SK-N-SH treated with all-trans-retinoic acid at 6 μM for 48 hours (cell line): ENCODE data around the gene PRDM15.

ENCODE experiments used
- ATAC-seq: fragments of 200-7000 bp; cut with Tn5 transposase; 3 replicates; pipeline ENCODE4 v1.9.1; 2020; ENCODE audit warnings: mild to moderate bottlenecking, moderate library complexity
- ARNTL ChIP-seq: fragments of 450-650 bp; formaldehyde crosslinking; IDR thresholded peaks from 2 replicates; pipeline ENCODE4 v1.5.0; 2020; ENCODE audit warnings: low read depth, mild to moderate bottlenecking, moderate library complexity, borderline replicate concordance
- BACH2 ChIP-seq: fragments of 250-450 bp; sonication (Bioruptor Pico); IDR thresholded peaks from 2 replicates; pipeline ENCODE4 v1.9.0; 2021; ENCODE audit warnings: mild to moderate bottlenecking, borderline replicate concordance
- CREB5 ChIP-seq: fragments of 250-450 bp; sonication (Bioruptor Pico); IDR thresholded peaks from 2 replicates; pipeline ENCODE4 v1.5.1; 2020; ENCODE audit warnings: low read depth, mild to moderate bottlenecking, moderate library complexity
- CSDC2 ChIP-seq: fragments of 250-450 bp; sonication (Bioruptor Pico); IDR thresholded peaks from 2 replicates; pipeline ENCODE4 v1.5.0; 2020; ENCODE audit warnings: mild to moderate bottlenecking, moderate library complexity
- ESRRG ChIP-seq: fragments of 250-450 bp; sonication (Bioruptor Pico); IDR thresholded peaks from 2 replicates; pipeline ENCODE4 v1.6.1; 2021; ENCODE audit warnings: mild to moderate bottlenecking
- GLIS3 ChIP-seq: fragments of 250-450 bp; sonication (Bioruptor Pico); IDR thresholded peaks from 2 replicates; pipeline ENCODE4 v1.5.0; 2020; ENCODE audit warnings: mild to moderate bottlenecking, moderate library complexity
- ISL1 ChIP-seq: fragments of 250-450 bp; sonication (Bioruptor Pico); IDR thresholded peaks from 2 replicates; pipeline ENCODE4 v2.1.2; 2022; ENCODE audit warnings: mild to moderate bottlenecking, moderate library complexity
- OSR1 ChIP-seq: fragments of 250-450 bp; sonication (Bioruptor Pico); IDR thresholded peaks from 2 replicates; pipeline ENCODE4 v1.8.0; 2022; ENCODE audit warnings: moderate library complexity, mild to moderate bottlenecking, inconsistent platforms
- PATZ1 ChIP-seq: fragments of 250-450 bp; sonication (Bioruptor Pico); IDR thresholded peaks from 2 replicates; pipeline ENCODE4 v1.8.0; 2020; ENCODE audit warnings: mild to moderate bottlenecking, moderate library complexity, borderline replicate concordance
- PPARA ChIP-seq: fragments of 250-450 bp; sonication (Bioruptor Pico); IDR thresholded peaks from 2 replicates; pipeline ENCODE4 v1.5.0; 2020; ENCODE audit warnings: mild to moderate bottlenecking, borderline replicate concordance
- RARB ChIP-seq: fragments of 250-450 bp; sonication (Bioruptor Pico); IDR thresholded peaks from 2 replicates; pipeline ENCODE4 v1.8.0; 2021; ENCODE audit warnings: mild to moderate bottlenecking, moderate library complexity
- SNAI2 ChIP-seq: fragments of 250-450 bp; sonication (Bioruptor Pico); IDR thresholded peaks from 2 replicates; pipeline ENCODE4 v1.5.0; 2020; ENCODE audit warnings: mild to moderate bottlenecking, moderate library complexity
- TCF4 ChIP-seq: fragments of 250-450 bp; sonication (Bioruptor Pico); IDR thresholded peaks from 2 replicates; pipeline ENCODE4 v1.8.0; 2021; ENCODE audit warnings: mild to moderate bottlenecking, moderate library complexity, borderline replicate concordance
- TOX ChIP-seq: fragments of 250-450 bp; sonication (Bioruptor Pico); IDR thresholded peaks from 2 replicates; pipeline ENCODE4 v1.8.0; 2021; ENCODE audit warnings: mild to moderate bottlenecking, moderate library complexity, borderline replicate concordance
- ZC3H10 ChIP-seq: fragments of 250-450 bp; sonication (Bioruptor Pico); IDR thresholded peaks from 2 replicates; pipeline ENCODE4 v1.5.1; 2021; ENCODE audit warnings: mild to moderate bottlenecking, moderate library complexity
- ZFP3 ChIP-seq: fragments of 250-450 bp; sonication (Bioruptor Pico); IDR thresholded peaks from 2 replicates; pipeline ENCODE4 v1.5.0; 2020; ENCODE audit warnings: mild to moderate bottlenecking, moderate library complexity
- ZFP30 ChIP-seq: fragments of 450-650 bp; formaldehyde crosslinking; IDR thresholded peaks from 2 replicates; pipeline ENCODE4 v1.5.0; 2022; ENCODE audit warnings: mild to moderate bottlenecking, moderate library complexity
- ZNF565 ChIP-seq: fragments of 450-650 bp; formaldehyde crosslinking; conservative IDR thresholded peaks from 2 replicates; pipeline ENCODE4 v1.5.0; 2020; ENCODE audit warnings: low read depth, mild to moderate bottlenecking, moderate library complexity
- ZNF70 ChIP-seq: fragments of 450-650 bp; formaldehyde crosslinking; IDR thresholded peaks from 2 replicates; pipeline ENCODE4 v1.5.0; 2020; ENCODE audit warnings: mild to moderate bottlenecking, moderate library complexity
- ZNF8 ChIP-seq: fragments of 450-650 bp; formaldehyde crosslinking; IDR thresholded peaks from 2 replicates; pipeline ENCODE4 v1.5.0; 2020; ENCODE audit warnings: mild to moderate bottlenecking, moderate library complexity
- TF ChIP-seq, protein P1 (sequence below): fragments of 250-450 bp; sonication (Bioruptor Pico); IDR thresholded peaks from 2 replicates; pipeline ENCODE4 v1.5.0; 2020; ENCODE audit warnings: mild to moderate bottlenecking, moderate library complexity
- TF ChIP-seq, protein P2 (sequence below): fragments of 250-450 bp; sonication (Bioruptor Pico); IDR thresholded peaks from 2 replicates; pipeline ENCODE4 v1.5.1; 2021; ENCODE audit warnings: mild to moderate bottlenecking, moderate library complexity

Gene PRDM15

DNA sequence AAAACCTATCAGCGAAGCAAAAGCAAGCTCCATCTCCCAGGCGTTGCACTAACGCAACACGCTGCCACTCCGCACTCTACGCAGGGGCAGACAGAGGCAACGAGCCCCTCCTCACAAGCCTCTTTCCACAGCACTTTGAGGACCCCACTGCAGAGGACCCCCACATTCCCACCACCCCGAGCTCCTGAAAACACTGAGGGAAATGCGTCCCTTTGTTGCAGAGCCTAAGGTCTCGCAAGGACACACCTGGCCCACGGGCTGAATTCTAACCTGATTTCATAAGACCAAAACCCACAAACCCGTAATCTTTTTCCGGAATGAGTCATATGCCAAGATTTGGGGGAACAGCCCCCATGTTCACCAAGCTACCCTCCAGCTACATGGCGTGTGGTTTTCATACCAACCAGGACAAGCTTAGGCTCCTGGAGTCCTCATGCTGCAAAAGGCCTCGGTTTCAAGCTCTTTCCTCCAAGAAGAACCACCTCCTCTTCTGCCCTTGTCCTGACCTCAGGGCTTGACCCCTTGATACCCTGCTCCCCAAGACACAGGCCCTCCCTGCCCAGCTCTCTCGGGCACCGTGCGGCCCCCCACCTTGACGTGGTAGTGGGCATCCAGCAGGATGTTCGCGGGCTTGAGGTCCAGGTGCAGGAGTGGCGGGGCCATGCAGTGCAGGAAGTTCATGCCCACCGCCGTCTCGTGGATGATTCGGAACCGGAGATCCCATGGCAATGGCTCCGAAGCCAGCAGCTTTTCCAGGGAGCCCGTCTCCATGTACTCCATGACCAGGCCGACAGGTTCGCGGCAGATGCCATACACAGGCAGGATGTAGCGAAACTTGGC, 123.0 kb downstream of the PRDM15 start:
- TF ChIP-seq ZFP30 (CRISPR knock-in tag) (no peak), ESRRG (CRISPR knock-in tag) (no peak), ZC3H10 (CRISPR knock-in tag) (no peak), ZNF70 (CRISPR knock-in tag) (no peak), RARB (CRISPR knock-in tag) (no peak), OSR1 (CRISPR knock-in tag) (no peak)
- no peak for ATAC-seq

- ATAC-seq = no peak
- TF ChIP-seq SNAI2 (CRISPR knock-in tag) = no peak
Measured at GRCh38 chr21:41755258-41755933, 123.7 kb downstream of the PRDM15 start.

GRCh38 chr21:41754479-41754891, 124.7 kb downstream of the PRDM15 start:
- no peak for ATAC-seq
- no peak for TF ChIP-seq ESRRG (CRISPR knock-in tag)
- no peak for TF ChIP-seq TOX (CRISPR knock-in tag)
- TF ChIP-seq TCF4 (CRISPR knock-in tag) = no peak
- no peak for TF ChIP-seq ZC3H10 (CRISPR knock-in tag)
- no peak for TF ChIP-seq ARNTL (CRISPR knock-in tag)
- no peak for TF ChIP-seq ZFP30 (CRISPR knock-in tag)
- no peak for TF ChIP-seq ISL1 (CRISPR knock-in tag)
- no peak for TF ChIP-seq ZFP3 (CRISPR knock-in tag)
- TF ChIP-seq ZNF70 (CRISPR knock-in tag) = no peak
- TF ChIP-seq OSR1 (CRISPR knock-in tag) = no peak
- no peak for TF ChIP-seq ZNF565 (CRISPR knock-in tag)
- TF ChIP-seq, protein P1, sequence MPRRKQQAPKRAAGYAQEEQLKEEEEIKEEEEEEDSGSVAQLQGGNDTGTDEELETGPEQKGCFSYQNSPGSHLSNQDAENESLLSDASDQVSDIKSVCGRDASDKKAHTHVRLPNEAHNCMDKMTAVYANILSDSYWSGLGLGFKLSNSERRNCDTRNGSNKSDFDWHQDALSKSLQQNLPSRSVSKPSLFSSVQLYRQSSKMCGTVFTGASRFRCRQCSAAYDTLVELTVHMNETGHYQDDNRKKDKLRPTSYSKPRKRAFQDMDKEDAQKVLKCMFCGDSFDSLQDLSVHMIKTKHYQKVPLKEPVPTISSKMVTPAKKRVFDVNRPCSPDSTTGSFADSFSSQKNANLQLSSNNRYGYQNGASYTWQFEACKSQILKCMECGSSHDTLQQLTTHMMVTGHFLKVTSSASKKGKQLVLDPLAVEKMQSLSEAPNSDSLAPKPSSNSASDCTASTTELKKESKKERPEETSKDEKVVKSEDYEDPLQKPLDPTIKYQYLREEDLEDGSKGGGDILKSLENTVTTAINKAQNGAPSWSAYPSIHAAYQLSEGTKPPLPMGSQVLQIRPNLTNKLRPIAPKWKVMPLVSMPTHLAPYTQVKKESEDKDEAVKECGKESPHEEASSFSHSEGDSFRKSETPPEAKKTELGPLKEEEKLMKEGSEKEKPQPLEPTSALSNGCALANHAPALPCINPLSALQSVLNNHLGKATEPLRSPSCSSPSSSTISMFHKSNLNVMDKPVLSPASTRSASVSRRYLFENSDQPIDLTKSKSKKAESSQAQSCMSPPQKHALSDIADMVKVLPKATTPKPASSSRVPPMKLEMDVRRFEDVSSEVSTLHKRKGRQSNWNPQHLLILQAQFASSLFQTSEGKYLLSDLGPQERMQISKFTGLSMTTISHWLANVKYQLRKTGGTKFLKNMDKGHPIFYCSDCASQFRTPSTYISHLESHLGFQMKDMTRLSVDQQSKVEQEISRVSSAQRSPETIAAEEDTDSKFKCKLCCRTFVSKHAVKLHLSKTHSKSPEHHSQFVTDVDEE (CRISPR knock-in tag) = no peak
- TF ChIP-seq PATZ1 (CRISPR knock-in tag) = no peak
- TF ChIP-seq ZNF8 (CRISPR knock-in tag) = no peak
- no peak for TF ChIP-seq BACH2 (CRISPR knock-in tag)

DNA sequence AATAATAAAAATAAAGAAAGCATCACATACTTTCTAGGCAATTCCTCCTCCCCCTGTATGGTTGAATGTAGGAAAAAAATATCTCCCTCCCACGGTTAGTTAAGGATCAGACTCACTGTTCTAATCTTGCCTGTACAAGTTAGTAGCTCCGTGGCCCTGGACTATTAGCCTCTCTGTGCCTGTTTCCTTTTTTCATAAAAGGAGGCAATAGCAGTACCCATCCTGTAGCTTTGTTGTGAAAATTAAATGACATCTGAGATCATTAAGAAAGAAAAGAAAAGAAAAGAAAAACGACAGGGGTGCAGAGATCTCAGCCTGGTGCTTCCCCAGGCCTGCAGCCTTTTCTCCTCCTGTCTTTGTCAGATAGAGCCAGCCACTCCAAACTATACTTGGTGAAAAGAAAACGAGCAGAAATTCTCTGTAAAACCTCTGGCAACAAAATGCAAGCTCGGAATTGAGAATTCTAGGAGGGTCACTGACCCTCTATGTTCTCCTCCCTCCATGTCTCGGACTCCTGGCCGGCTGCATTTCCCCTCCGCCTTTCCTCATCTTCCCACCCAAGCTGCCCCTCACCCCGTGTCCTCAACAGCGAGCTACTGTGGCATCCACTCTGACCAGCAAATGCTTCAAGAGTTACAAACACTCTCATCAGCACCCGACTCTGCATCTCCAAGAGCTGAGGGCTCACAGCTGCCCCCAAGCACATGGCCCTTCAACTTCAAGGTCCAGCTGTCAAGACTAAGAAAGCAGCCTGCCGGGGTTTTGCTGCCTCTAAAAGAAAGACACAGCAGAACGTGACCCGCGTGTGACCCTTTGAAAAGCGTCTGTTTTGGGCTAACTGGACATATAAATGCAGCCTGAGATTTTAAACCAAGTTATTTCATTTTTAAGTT, 125.9 kb downstream of the PRDM15 start:
- no peak for ATAC-seq
- TF ChIP-seq TOX (CRISPR knock-in tag) (no peak), ZFP3 (CRISPR knock-in tag) (no peak), OSR1 (CRISPR knock-in tag) (no peak), BACH2 (CRISPR knock-in tag) (no peak), CREB5 (CRISPR knock-in tag) (no peak), RARB (CRISPR knock-in tag) (no peak), ZNF70 (CRISPR knock-in tag) (no peak), ISL1 (CRISPR knock-in tag) (no peak), SNAI2 (CRISPR knock-in tag) (no peak), GLIS3 (no peak), ZNF565 (CRISPR knock-in tag) (no peak), CSDC2 (no peak), ESRRG (CRISPR knock-in tag) (no peak), TCF4 (CRISPR knock-in tag) (no peak), PPARA (CRISPR knock-in tag) (no peak)
- TF ChIP-seq, protein P2, sequence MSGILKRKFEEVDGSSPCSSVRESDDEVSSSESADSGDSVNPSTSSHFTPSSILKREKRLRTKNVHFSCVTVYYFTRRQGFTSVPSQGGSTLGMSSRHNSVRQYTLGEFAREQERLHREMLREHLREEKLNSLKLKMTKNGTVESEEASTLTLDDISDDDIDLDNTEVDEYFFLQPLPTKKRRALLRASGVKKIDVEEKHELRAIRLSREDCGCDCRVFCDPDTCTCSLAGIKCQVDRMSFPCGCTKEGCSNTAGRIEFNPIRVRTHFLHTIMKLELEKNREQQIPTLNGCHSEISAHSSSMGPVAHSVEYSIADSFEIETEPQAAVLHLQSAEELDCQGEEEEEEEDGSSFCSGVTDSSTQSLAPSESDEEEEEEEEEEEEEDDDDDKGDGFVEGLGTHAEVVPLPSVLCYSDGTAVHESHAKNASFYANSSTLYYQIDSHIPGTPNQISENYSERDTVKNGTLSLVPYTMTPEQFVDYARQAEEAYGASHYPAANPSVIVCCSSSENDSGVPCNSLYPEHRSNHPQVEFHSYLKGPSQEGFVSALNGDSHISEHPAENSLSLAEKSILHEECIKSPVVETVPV = no peak
- TF ChIP-seq, protein P1 (CRISPR knock-in tag) = no peak
